Measurements from ENCODE around the gene TCHP.
"Not testable (repeated sequence)": the region's sequence is repeated elsewhere in the genome, so short reads cannot be mapped to it uniquely, and the experiment has no call there.

Gene TCHP

GRCh38 chr12:109899783-109900751, at the start of gene TCHP:
Gene TCHP, plus strand, starts transcription at chr12:109900274. Its CDS starts 2,753 bp downstream, at chr12:109903027.
- peak; percentile 82 for DNase-seq

- not testable (repeated sequence) for DNase-seq
Observed at GRCh38 chr12:109850518-109850917, 49.6 kb upstream of the TCHP start.

- DNase-seq, result no peak
Observed at GRCh38 chr12:109855377-109855776, 44.7 kb upstream of the TCHP start.

- no peak for DNase-seq
Observed at GRCh38 chr12:109857715-109858114, 42.4 kb upstream of the TCHP start.

GRCh38 chr12:109858764-109859163, 41.3 kb upstream of the TCHP start:
- no peak for DNase-seq

GRCh38 chr12:109860977-109861376, 39.1 kb upstream of the TCHP start:
- DNase-seq, result no peak

- DNase-seq, result no peak
Observed at GRCh38 chr12:109861689-109862314, 38.3 kb upstream of the TCHP start.

- DNase-seq, result not testable (repeated sequence)
Observed at GRCh38 chr12:109862491-109862890, 37.6 kb upstream of the TCHP start.

- no peak for DNase-seq
Observed at GRCh38 chr12:109863847-109864712, 36.0 kb upstream of the TCHP start.

GRCh38 chr12:109864916-109865315, 35.2 kb upstream of the TCHP start:
- DNase-seq, result no peak

GRCh38 chr12:109868182-109869051, 31.7 kb upstream of the TCHP start:
- no peak for DNase-seq

- no peak for DNase-seq
Observed at GRCh38 chr12:109870648-109871047, 29.4 kb upstream of the TCHP start.

GRCh38 chr12:109871668-109872314, 28.3 kb upstream of the TCHP start:
- no peak for DNase-seq

GRCh38 chr12:109873653-109874052, 26.4 kb upstream of the TCHP start:
- DNase-seq, result no peak

GRCh38 chr12:109875572-109876131, 24.4 kb upstream of the TCHP start:
- no peak for DNase-seq

GRCh38 chr12:109876406-109876805, 23.7 kb upstream of the TCHP start:
- no peak for DNase-seq

GRCh38 chr12:109877504-109878246, 22.4 kb upstream of the TCHP start:
- DNase-seq, result no peak

- DNase-seq, result no peak
Observed at GRCh38 chr12:109878247-109878625, 21.8 kb upstream of the TCHP start.

GRCh38 chr12:109878749-109879148, 21.3 kb upstream of the TCHP start:
- no peak for DNase-seq

- no peak for DNase-seq
Observed at GRCh38 chr12:109879351-109880042, 20.6 kb upstream of the TCHP start.

Measured in CD4-positive, alpha-beta T cell treated with Interleukin-6 for 4 hours (primary cell).